MM.1S (cell line): ENCODE results near the gene FEN1.

Experiments
- DNase-seq: peaks from one replicate; pipeline ENCODE4 v3.0.0-alpha.2; 2015
- H2AFZ ChIP-seq: fragments of 300-600 bp; sonication (generic); 2 replicates; pipeline ENCODE4 v1.6.0; 2016; ENCODE audit warnings: antibody characterized with exemption, low read length
- H3F3A ChIP-seq: fragments of 300-600 bp; sonication (generic); 2 replicates; pipeline ENCODE4 v1.6.1; 2016; ENCODE audit warnings: mild to moderate bottlenecking, antibody characterized with exemption, low read length, moderate library complexity, mixed read lengths; ENCODE audit not compliant: insufficient read depth
- H3K27ac ChIP-seq: fragments of 300-600 bp; sonication (generic); 2 replicates; pipeline ENCODE4 v1.5.1; 2016; ENCODE audit warnings: mild to moderate bottlenecking, low read length
- H3K27me3 ChIP-seq: fragments of 300-600 bp; sonication (generic); replicated peaks from 2 replicates; pipeline ENCODE4 v1.6.0; 2016; ENCODE audit warnings: low read length; ENCODE audit not compliant: insufficient read depth
- H3K36me3 ChIP-seq: fragments of 300-600 bp; sonication (generic); replicated peaks from 2 replicates; pipeline ENCODE4 v1.6.1; 2016; ENCODE audit warnings: mild to moderate bottlenecking, low read length, mixed read lengths; ENCODE audit not compliant: insufficient read depth
- H3K4me1 ChIP-seq: fragments of 300-600 bp; sonication (generic); 2 replicates; pipeline ENCODE4 v1.6.1; 2016; ENCODE audit warnings: low read length, mixed read lengths
- H3K4me2 ChIP-seq: fragments of 300-600 bp; sonication (generic); 2 replicates; pipeline ENCODE4 v1.6.0; 2016; ENCODE audit warnings: low read depth, low read length
- H3K4me3 ChIP-seq: fragments of 300-600 bp; sonication (generic); 2 replicates; pipeline ENCODE4 v1.5.1; 2016; ENCODE audit warnings: low read length, mixed read lengths
- H3K79me2 ChIP-seq: fragments of 300-600 bp; sonication (generic); 2 replicates; pipeline ENCODE4 v1.6.1; 2016; ENCODE audit warnings: mixed run types, low read length, mixed read lengths
- H3K9ac ChIP-seq: fragments of 300-600 bp; sonication (generic); 2 replicates; pipeline ENCODE4 v1.6.1; 2016; ENCODE audit warnings: low read length, mixed read lengths
- H3K9me2 ChIP-seq: fragments of 300-600 bp; sonication (generic); replicated peaks from 2 replicates; pipeline ENCODE4 v1.6.1; 2016; ENCODE audit warnings: mild to moderate bottlenecking, low read length, mixed read lengths; ENCODE audit not compliant: insufficient read depth
- H3K9me3 ChIP-seq: fragments of 300-600 bp; sonication (generic); replicated peaks from 2 replicates; pipeline ENCODE4 v1.6.1; 2016; ENCODE audit warnings: mild to moderate bottlenecking, low read length, mixed read lengths; ENCODE audit not compliant: insufficient read depth
- H4K20me1 ChIP-seq: fragments of 300-600 bp; sonication (generic); 2 replicates; pipeline ENCODE4 v1.6.1; 2016; ENCODE audit warnings: mild to moderate bottlenecking, low read length, moderate library complexity, mixed read lengths; ENCODE audit not compliant: insufficient read depth
- EZH2 ChIP-seq: fragments of 300-600 bp; sonication (generic); optimal IDR thresholded peaks from 2 replicates; pipeline ENCODE3; 2017; ENCODE audit warnings: low read depth, mild to moderate bottlenecking, antibody characterized with exemption, low read length, mixed read lengths
- EZH2phosphoT487 ChIP-seq: fragments of 300-600 bp; sonication (generic); IDR thresholded peaks from 2 replicates; pipeline ENCODE4 v1.6.1; 2018; ENCODE audit warnings: antibody characterized with exemption, low read length
- TF ChIP-seq, protein P1 (sequence below): fragments of 300-600 bp; sonication (generic); IDR thresholded peaks from 2 replicates; pipeline ENCODE4 v1.5.1; 2016; ENCODE audit warnings: antibody characterized with exemption, low read length, mixed read lengths

FEN1 gene, protein sequence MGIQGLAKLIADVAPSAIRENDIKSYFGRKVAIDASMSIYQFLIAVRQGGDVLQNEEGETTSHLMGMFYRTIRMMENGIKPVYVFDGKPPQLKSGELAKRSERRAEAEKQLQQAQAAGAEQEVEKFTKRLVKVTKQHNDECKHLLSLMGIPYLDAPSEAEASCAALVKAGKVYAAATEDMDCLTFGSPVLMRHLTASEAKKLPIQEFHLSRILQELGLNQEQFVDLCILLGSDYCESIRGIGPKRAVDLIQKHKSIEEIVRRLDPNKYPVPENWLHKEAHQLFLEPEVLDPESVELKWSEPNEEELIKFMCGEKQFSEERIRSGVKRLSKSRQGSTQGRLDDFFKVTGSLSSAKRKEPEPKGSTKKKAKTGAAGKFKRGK

DNA sequence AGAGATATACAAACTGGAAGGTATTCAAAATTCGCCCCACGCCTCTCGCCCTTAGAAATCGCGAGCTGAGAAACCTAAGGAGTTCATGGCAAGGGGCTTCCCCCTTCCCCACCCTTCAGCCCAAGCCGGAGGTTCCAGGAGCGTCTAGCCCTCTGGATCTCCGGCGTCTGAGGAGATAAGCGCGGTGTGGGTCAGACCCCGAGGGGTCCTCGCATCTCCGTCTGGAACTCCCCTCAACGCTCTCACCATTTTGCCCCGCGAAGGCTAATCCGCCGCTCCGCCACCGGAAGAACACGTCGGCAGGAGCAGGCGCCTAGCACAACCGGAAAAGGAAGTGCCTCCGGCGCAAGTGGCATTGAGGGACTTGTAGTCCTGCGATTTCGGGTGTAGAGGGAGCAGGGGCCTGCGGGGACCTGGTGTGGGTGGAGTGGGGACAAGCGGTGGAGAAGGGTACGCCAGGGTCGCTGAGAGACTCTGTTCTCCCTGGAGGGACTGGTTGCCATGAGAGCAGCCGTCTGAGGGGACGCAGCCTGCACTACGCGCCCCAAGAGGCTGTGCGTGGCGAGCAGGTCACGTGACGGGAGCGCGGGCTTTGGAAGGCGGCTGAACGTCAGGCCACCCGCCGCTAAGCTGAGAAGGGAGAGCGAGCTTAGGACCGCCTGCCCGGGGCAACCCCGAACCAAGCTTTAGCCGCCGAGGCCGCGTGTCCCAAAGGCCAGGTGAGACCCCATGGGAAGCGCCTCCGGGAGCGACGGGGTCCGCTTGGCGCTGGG, at the start of gene FEN1, which contains the start of gene TMEM258:
Gene FEN1, plus strand, starts transcription at position 602 of the 773 bp plus-strand sequence. CDS start 2,451 bp downstream, outside the sequence.
Gene TMEM258, minus strand, starts transcription at position 290 of the 773 bp plus-strand sequence. Its CDS starts 41 bp downstream, at position 249.
- Histone ChIP-seq H3K27me3 (no peaks in the 10 kb centered on the region), H3K4me3 (peak within 1 kb of the TSS; percentile 96), H3K79me2 (peaks cover 83% of the 10 kb centered on the region), H4K20me1 (peaks cover 21% of the 10 kb centered on the region), H3K4me1 (no peaks in the 10 kb centered on the region; the same call in 1 of the 2 replicates), H3K9me3 (no peaks in the 10 kb centered on the region), H2AFZ (peak within 1 kb of the TSS; percentile 81), H3K9me2 (no peaks in the 10 kb centered on the region), H3K4me2 (peak within 1 kb of the TSS; percentile 74), H3K9ac (peak within 1 kb of the TSS; percentile 99), H3F3A (peaks cover 8% of the 10 kb centered on the region; the same call in 1 of the 2 replicates), H3K27ac (peak within 1 kb of the TSS; percentile 85), H3K36me3 (0 out of 2 replicates have a peak, but pooled peaks cover 1% of the 10 kb centered on the region)
- peak; percentile 92 for DNase-seq
- TF ChIP-seq EZH2phosphoT487: no peak
- TF ChIP-seq EZH2: no peak
- TF ChIP-seq, protein P1, sequence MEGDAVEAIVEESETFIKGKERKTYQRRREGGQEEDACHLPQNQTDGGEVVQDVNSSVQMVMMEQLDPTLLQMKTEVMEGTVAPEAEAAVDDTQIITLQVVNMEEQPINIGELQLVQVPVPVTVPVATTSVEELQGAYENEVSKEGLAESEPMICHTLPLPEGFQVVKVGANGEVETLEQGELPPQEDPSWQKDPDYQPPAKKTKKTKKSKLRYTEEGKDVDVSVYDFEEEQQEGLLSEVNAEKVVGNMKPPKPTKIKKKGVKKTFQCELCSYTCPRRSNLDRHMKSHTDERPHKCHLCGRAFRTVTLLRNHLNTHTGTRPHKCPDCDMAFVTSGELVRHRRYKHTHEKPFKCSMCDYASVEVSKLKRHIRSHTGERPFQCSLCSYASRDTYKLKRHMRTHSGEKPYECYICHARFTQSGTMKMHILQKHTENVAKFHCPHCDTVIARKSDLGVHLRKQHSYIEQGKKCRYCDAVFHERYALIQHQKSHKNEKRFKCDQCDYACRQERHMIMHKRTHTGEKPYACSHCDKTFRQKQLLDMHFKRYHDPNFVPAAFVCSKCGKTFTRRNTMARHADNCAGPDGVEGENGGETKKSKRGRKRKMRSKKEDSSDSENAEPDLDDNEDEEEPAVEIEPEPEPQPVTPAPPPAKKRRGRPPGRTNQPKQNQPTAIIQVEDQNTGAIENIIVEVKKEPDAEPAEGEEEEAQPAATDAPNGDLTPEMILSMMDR: no peak

DNA sequence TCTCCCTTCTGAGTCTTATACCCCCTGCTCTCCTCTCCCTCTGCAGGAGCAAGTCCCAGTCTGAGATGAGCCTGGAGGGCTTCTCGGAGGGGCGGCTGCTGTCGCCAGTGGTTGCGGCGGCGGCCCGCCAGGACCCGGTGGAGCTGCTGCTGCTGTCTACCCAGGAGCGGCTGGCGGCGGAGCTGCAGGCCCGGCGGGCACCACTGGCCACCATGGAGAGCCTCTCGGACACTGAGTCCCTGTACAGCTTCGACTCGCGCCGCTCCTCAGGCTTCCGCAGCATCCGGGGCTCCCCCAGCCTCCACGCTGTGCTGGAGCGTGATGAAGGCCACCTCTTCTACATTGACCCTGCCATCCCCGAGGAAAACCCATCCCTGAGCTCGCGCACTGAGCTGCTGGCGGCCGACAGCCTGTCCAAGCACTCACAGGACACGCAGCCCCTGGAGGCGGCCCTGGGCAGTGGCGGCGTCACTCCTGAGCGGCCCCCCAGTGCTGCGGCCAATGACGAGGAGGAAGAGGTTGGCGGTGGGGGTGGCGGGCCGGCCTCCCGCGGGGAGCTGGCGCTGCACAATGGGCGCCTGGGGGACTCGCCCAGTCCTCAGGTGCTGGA, 49.1 kb upstream of the FEN1 start:
- H3K9ac ChIP-seq: no peak overlapping the region
- no peak for TF ChIP-seq EZH2
- TF ChIP-seq, protein P1: no peak
- peak; percentile 8; the same call in 1 of the 2 replicates for TF ChIP-seq EZH2phosphoT487

DNA sequence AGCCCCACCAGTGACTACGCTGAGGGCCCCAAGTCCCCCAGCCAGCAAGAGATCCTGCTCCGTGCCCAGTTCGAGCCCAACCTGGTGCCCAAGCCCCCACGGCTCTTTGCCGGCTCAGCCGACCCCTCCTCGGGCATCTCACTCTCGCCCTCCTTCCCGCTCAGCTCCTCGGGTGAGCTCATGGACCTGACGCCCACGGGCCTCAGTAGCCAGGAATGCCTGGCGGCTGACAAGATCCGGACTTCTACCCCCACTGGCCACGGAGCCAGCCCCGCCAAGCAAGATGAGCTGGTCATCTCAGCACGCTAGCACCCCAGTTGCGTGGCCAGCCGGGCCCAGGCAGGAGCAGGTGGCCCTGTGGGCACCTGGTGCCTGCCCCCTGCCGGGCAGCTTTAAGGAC, 48.5 kb upstream of the FEN1 start:
- TF ChIP-seq EZH2phosphoT487 (no peak), EZH2 (no peak)
- TF ChIP-seq, protein P1: no peak
- no peak overlapping the region for H3K4me2 ChIP-seq
- no peak overlapping the region for H3K27ac ChIP-seq
- no peak overlapping the region for H2AFZ ChIP-seq
- H3K27me3 ChIP-seq: peaks cover 75% of the 10 kb centered on the region
- H3F3A ChIP-seq: no peaks in the 10 kb centered on the region
- no peaks in the 10 kb centered on the region for H4K20me1 ChIP-seq
- H3K9me2 ChIP-seq: no peaks in the 10 kb centered on the region
- H3K36me3 ChIP-seq: no peaks in the 10 kb centered on the region
- H3K4me3 ChIP-seq: no peak overlapping the region
- no peaks in the 10 kb centered on the region for H3K4me1 ChIP-seq
- no peaks in the 10 kb centered on the region for H3K79me2 ChIP-seq
- no peak for DNase-seq
- no peak overlapping the region for H3K9ac ChIP-seq
- H3K9me3 ChIP-seq: no peaks in the 10 kb centered on the region

More for the DNA sequence above, 49.1 kb upstream of the FEN1 start:
- Histone ChIP-seq H3K9me3 (no peaks in the 10 kb centered on the region), H2AFZ (no peak overlapping the region), H3K4me2 (no peak overlapping the region), H3K27ac (no peak overlapping the region), H4K20me1 (no peaks in the 10 kb centered on the region), H3K4me3 (no peak overlapping the region), H3K79me2 (no peaks in the 10 kb centered on the region), H3K4me1 (no peaks in the 10 kb centered on the region), H3F3A (no peaks in the 10 kb centered on the region), H3K27me3 (peaks cover 69% of the 10 kb centered on the region), H3K36me3 (no peaks in the 10 kb centered on the region), H3K9me2 (no peaks in the 10 kb centered on the region)
- no peak for DNase-seq
